Measurements from ENCODE around the gene MEG3. TPM values are rescaled to one million over a fixed set of nuclear protein-coding genes. Genes with fewer than 3 reads are reported as not detected.

MEG3 gene
- total RNA-seq, 4 donors from 2014 or later: 34.1 to 265 (median 119) TPM

GRCh38 chr14:100824091-100824551 lies 1.8 kb upstream of the MEG3 start:
- Histone ChIP-seq H3K9me3 (no peaks in the 10 kb centered on the region), H3K4me1 (no peaks in the 10 kb centered on the region), H3K36me3 (no peaks in the 10 kb centered on the region), H3K4me3 (no peak overlapping the region), H3K27me3 (no peaks in the 10 kb centered on the region), H3K27ac (no peak overlapping the region)
- intact Hi-C loops (cut with DNase I; ENCODE audit: low total_unique reads): no loop called here
- no peak for TF ChIP-seq POLR2A (IDR thresholded peaks at IDR 0.05)
- TF ChIP-seq, protein P1, sequence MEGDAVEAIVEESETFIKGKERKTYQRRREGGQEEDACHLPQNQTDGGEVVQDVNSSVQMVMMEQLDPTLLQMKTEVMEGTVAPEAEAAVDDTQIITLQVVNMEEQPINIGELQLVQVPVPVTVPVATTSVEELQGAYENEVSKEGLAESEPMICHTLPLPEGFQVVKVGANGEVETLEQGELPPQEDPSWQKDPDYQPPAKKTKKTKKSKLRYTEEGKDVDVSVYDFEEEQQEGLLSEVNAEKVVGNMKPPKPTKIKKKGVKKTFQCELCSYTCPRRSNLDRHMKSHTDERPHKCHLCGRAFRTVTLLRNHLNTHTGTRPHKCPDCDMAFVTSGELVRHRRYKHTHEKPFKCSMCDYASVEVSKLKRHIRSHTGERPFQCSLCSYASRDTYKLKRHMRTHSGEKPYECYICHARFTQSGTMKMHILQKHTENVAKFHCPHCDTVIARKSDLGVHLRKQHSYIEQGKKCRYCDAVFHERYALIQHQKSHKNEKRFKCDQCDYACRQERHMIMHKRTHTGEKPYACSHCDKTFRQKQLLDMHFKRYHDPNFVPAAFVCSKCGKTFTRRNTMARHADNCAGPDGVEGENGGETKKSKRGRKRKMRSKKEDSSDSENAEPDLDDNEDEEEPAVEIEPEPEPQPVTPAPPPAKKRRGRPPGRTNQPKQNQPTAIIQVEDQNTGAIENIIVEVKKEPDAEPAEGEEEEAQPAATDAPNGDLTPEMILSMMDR (IDR thresholded peaks at IDR 0.05): no peak
- peak in 1 of 2 donors; percentile 28 for DNase-seq

GRCh38 chr14:100824901-100825712 lies 811 bp upstream of the MEG3 start:
- intact Hi-C loops (cut with DNase I; ENCODE audit: low total_unique reads): no loop called here
- Histone ChIP-seq H3K27me3 (no peaks in the 10 kb centered on the region), H3K36me3 (no peaks in the 10 kb centered on the region), H3K4me1 (no peaks in the 10 kb centered on the region), H3K9me3 (no peaks in the 10 kb centered on the region), H3K27ac (no peak overlapping the region), H3K4me3 (peak overlapping the region; percentile 32 to 35)
- no peak for DNase-seq
- no peak for TF ChIP-seq POLR2A (IDR thresholded peaks at IDR 0.05)
- TF ChIP-seq, protein P1 (IDR thresholded peaks at IDR 0.05): no peak

DNA sequence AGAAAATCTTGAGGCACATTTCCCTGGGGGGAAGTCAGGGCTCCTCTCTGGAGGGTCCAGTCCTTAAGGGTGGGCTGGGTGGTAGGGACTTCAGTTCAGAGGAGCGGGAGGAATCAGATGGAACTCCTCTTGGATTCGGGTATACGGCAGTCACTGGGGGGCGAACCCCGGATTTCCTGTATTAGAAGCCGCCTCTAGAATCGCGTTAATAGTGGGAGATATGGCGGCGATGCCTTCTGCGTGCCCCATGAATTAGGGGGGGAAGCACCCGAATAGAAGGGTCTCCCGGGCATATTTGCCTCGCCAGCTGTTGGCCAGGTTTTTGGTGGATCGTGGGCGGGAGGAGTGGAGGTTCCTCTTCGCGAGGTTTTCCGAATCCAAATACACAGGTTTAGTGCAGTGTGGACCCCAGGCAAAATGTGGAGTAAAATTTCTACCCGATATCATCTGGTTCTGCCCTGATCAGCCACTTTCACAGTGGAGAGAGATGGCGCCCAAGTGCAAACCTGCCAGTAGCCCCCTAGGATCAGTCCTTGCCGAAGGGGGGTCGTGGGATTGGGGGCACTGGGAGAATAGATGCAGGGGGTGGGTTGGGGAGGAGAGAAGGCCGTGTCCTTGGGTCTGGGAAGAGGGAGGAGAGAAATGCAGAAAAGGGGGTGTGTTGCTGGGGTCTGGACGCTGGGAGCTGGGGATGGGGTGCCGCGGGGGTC lies 628 bp downstream of the MEG3 start:
- H3K4me3 ChIP-seq: peak overlapping the region; percentile 32 to 35
- peak overlapping the region; percentile 45 to 61 for H3K27ac ChIP-seq
- DNase-seq: no peak
- no peaks in the 10 kb centered on the region for H3K4me1 ChIP-seq
- no peaks in the 10 kb centered on the region for H3K36me3 ChIP-seq
- intact Hi-C loops (cut with DNase I; ENCODE audit: low total_unique reads): no loop called here
- TF ChIP-seq, protein P1 (IDR thresholded peaks at IDR 0.05): no peak
- no peak for TF ChIP-seq POLR2A (IDR thresholded peaks at IDR 0.05)
- no peaks in the 10 kb centered on the region for H3K27me3 ChIP-seq
- H3K9me3 ChIP-seq: no peaks in the 10 kb centered on the region

GRCh38 chr14:100827101-100828021 lies 1.4 kb downstream of the MEG3 start:
- peak overlapping the region in 1 of 2 donors; percentile 61 for H3K27ac ChIP-seq
- no peaks in the 10 kb centered on the region for H3K9me3 ChIP-seq
- H3K27me3 ChIP-seq: no peaks in the 10 kb centered on the region
- H3K36me3 ChIP-seq: no peaks in the 10 kb centered on the region
- no peak for DNase-seq
- intact Hi-C loops (cut with DNase I; ENCODE audit: low total_unique reads): no loop called here
- no peaks in the 10 kb centered on the region for H3K4me1 ChIP-seq
- TF ChIP-seq, protein P1 (IDR thresholded peaks at IDR 0.05): peak in 3 of 4 experiments; percentile 34 to 45 (median 42)
- no peak for TF ChIP-seq POLR2A (IDR thresholded peaks at IDR 0.05)
- H3K4me3 ChIP-seq: peak overlapping the region; percentile 32 to 35
